HG02798 (cell line): ENCODE results near the gene ZBTB2.
"Not testable (repeated sequence)": the region's sequence is repeated elsewhere in the genome, so short reads cannot be mapped to it uniquely, and the experiment has no call there.

Experiments
- ATAC-seq: cut with Tn5 transposase; IDR thresholded peaks from one replicate; pipeline ENCODE4 v1.9.1; 2021; ENCODE audit warnings: mild to moderate bottlenecking; ENCODE audit not compliant: unreplicated experiment, poor library complexity

Gene ZBTB2

DNA sequence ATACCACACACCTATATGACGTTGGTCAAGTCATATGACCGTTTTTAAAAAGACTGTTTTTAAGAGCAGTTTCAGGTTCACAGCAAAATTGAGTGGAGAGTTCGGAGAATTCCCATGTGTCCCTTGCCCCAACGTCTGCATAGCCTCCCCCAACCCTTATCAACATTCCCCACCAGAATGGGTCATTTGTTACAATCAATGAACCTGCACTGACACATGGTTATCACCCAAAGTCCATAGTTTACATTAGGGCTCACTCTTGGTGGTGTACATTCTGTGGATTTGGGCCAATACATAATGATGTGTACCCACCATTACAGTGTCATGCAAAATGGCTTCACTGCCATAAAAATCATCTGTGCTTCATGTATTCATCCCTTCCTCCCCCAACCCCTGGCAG lies 52.0 kb downstream of the ZBTB2 start:
- ATAC-seq = no peak

DNA sequence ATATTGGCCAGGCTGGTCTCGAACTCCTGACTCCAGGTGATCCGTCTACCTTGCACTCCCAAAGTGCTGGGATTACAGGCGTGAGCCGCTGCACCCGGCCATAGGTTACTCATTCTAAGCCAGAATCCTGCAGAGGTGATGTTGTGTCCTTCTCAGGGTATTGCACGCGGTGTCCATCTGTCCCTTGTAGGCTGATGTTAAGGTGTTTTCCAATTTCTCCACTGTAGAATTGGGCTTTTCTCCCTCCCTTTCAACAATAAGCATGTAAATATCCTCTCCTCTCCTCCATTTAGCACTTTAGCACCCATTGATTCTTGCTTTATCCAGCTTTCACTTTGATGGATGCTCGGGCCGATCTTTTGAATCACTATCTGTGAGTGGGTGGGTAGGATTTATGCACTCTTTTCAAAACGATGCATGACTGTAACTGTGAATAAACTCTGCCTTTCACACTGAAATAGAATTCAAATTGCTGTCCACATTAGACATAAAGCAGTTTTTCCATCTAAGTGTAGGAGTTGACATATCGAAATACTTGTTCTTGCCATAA lies 52.6 kb downstream of the ZBTB2 start:
- ATAC-seq = no peak

- no peak for ATAC-seq
Measured at GRCh38 chr6:151335930-151336329, 55.4 kb downstream of the ZBTB2 start.

DNA sequence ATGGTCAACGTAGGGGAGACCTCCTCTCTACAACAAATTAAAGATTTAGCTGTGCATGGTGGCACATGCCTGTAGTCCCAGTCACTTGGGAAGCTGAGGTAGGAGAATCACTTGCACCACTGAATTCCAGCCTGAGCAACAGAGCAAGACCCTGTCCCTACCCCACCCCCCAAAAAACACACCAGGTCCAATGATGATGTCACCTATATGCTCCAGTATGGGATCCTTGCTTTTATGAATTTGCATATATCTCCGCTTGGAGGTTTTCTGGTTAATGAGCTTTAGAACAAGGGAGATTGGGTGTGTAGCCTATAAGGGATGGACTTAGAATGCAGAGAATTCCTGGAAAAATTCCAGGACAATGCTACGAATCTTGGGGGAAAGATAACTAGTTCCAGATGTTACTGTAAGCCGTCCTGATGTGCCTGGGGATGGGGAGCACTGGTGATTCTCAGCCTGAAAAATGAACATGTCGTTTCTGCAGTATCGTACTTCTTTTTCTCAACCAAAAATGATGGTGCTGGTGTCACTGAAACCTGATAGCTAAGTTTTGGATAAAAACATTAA lies 61.1 kb downstream of the ZBTB2 start:
- no peak for ATAC-seq

GRCh38 chr6:151327101-151327500 lies 64.3 kb downstream of the ZBTB2 start:
- no peak for ATAC-seq

DNA sequence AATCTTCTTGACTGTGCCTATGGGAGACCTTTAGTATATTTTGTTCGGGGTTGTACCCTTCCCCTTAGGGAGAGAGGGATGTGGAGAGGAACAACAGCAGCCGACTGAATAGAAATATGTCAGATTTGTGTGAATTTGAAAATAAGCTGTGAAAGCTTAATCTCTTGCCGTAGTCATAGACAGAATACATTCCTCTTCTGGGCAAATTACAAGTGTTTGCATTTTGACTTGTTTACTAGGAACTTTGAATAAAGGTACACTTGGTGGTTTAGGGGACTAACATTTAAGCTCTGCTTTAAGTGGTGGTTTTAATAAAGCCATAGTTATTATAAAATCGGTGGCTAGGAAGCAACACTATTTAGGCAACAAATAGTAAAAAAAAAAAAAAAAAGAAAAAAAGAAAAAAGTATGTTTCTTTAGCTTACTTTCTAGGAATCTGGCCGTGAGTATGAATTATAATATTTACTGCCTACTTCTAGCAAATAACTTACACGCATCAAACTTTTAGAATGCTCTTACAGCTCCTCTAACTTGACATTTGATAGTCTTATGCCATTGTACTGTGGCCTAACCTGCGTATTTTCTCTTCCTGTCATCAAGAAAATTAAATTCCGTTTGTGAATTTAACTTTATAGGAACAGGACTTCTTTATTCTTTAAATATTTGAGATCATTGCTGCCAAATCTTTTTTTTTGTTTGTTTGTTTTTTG lies 65.1 kb downstream of the ZBTB2 start:
- ATAC-seq = no peak

DNA sequence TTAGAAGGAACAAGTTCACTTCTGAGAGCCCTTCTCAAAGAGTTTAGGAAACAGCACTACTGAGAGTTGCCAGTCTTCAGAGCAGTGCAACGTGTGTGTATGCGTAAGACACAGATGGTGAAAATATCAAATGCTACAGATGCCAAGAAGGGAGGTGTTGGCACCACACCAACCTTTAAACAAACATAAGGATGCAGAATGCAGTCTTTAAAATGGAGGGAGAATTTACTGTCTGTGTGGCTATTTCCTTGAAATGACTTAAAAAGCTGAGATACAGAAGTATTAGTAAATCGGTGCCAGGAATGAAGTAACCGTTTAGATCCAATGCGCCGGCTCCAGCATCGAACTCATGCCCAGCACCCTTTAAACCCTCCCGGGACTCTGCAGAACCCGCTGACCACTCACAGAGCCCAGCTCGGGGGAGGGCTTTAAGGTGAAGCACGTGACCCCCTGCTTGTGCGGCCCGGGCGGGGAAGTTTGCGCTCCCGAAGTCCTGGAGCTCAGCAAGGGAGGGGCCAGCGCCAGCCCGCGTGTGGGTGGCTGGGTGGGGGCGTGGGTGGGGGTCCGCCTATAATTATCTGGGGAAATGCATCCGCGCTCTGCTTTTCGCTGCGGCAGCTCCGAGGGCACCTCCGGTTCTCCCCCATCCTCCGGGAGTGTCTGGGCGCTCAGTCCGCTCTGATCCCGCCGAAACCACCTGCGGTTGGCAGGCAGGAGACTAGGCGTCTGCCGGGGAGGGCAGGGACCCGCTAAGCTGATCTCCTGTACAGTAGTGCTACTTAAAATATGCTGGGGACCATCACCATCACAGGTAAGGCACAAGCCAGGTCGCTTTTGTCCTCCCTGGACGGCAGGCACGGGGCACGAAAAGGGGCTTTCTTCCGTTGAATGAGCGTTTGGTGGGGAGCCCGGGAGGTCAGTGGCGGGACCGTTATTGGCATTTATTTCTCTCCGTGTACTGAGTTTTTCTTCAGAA lies 66.0 kb downstream of the ZBTB2 start:
- ATAC-seq = no peak

DNA sequence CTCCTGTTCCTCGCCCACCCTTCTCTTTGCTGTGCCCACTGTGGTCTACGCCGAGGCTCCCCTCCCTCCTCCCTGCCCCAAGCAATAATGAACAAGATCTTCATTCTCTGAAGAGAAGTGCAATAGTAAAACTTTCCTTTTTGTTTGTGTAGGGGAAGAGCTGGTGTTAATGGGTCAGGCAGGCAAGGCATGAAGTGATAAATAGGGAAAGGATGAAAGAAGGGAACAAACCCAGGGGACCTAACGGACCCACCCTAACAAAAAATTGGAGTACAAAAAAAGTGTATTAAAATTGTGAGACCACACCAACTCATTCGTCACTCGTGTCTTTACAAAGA lies 66.9 kb downstream of the ZBTB2 start:
- peak; percentile 13 for ATAC-seq

DNA sequence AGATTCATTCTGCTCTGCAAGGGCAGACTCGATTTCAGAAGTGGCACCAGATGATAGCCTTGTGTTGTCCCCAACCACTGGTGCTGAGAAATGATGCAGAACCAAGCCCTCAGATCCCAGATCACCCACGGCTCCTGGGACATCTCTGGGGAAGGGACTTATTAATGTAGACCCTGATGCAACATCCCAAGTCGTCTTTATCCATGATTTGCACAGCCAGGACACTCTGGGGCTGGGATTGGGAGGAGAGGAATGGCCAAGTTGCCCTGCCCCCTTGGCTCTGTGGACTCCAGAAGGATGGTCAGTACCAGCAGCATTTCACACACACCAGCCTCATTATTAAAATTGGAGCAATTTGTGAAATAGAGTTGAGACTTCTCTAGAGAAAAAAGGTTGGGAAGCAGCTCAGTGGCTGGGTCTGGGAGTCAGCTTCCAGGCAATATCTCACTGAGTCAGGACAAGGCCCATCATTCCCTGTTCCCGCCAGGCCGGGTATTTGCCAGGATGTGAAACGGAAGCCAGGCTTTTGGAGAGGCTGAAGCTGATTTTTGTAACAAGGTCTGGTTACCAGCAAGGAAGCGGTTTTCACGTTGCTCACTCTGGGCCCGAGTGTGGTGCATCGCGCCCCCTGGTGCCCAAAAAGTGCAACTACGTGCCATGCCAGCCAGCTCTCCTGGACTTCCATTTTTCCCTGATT lies 67.4 kb downstream of the ZBTB2 start:
- ATAC-seq = peak; percentile 78

DNA sequence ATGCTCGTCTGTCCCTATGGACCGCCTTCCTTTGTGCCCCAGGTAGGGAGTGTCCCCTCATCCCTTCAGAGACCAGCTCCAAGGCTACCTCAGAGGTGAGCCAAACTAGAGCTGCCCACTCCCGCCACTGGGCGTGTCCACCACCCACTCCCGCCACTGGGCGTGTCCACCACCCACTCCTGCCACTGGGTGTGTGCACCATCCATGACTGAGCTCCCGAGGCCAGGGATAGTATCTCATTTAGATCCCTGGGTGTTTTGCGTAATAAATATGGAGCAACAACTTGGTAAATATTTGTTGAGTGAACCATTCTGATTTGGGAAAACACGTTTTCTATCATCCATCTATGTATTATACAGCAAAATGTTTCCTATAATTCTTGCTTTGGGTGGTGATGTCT lies 68.8 kb downstream of the ZBTB2 start:
- ATAC-seq = no peak

DNA sequence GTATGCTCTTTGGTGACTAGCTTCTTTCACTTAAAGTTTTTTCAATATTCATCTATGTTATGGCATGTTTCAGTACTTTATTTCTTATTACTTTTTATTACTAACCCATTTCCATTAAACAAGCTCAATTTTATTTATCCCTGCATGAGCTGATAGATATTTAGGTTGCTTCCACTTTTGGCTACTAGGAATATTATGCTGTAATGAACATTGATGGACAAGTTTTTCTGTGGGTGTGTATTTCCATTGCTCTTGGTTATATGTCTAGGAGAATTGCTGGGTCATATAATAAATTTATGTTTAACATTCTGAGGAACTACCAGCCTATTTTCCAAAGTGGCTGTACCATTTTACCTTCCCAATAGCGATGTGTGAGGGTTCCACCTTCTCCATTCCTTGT lies 69.9 kb downstream of the ZBTB2 start:
- no peak for ATAC-seq

- ATAC-seq = no peak
Measured at GRCh38 chr6:151320140-151320539, 71.2 kb downstream of the ZBTB2 start.

- no peak for ATAC-seq
Measured at GRCh38 chr6:151317995-151318365, 73.4 kb downstream of the ZBTB2 start.

- no peak for ATAC-seq
Measured at GRCh38 chr6:151317103-151317994, 74.0 kb downstream of the ZBTB2 start.

GRCh38 chr6:151315661-151316060 lies 75.7 kb downstream of the ZBTB2 start:
- ATAC-seq = not testable (repeated sequence)
